ENCODE data around the gene SELENOK. TPM values are rescaled to one million over a fixed set of nuclear protein-coding genes. Genes with fewer than 3 reads are reported as not detected.

Gene SELENOK
- total RNA-seq, 6 experiments from 2014 or later: 23.0 to 34.7 (median 29.3) TPM

DNA sequence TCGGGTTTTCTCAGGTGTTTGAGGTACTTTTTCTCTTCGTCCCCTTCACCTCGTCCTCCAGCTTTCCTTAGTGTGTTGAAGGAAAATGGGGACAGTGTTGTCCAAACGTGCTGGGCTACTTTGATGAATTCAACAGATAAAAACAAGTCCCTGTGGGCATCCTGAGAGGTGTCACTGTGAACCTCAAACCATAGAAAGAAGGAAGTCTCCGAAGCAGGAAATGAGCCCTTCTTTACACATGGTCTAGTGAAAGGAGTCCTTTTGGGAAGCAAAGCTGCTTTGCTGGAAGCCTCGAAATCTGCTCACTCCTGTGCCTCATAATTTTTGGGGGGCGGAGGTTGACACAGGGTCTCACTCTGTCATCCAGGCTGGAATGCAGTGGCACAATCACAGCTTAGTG is 34.7 kb downstream of the SELENOK start:
- no peak for ATAC-seq
- TF ChIP-seq, protein P1, sequence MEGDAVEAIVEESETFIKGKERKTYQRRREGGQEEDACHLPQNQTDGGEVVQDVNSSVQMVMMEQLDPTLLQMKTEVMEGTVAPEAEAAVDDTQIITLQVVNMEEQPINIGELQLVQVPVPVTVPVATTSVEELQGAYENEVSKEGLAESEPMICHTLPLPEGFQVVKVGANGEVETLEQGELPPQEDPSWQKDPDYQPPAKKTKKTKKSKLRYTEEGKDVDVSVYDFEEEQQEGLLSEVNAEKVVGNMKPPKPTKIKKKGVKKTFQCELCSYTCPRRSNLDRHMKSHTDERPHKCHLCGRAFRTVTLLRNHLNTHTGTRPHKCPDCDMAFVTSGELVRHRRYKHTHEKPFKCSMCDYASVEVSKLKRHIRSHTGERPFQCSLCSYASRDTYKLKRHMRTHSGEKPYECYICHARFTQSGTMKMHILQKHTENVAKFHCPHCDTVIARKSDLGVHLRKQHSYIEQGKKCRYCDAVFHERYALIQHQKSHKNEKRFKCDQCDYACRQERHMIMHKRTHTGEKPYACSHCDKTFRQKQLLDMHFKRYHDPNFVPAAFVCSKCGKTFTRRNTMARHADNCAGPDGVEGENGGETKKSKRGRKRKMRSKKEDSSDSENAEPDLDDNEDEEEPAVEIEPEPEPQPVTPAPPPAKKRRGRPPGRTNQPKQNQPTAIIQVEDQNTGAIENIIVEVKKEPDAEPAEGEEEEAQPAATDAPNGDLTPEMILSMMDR (IDR thresholded peaks at IDR 0.05): no peak
- TF ChIP-seq POLR2A (IDR thresholded peaks at IDR 0.05): no peak

DNA sequence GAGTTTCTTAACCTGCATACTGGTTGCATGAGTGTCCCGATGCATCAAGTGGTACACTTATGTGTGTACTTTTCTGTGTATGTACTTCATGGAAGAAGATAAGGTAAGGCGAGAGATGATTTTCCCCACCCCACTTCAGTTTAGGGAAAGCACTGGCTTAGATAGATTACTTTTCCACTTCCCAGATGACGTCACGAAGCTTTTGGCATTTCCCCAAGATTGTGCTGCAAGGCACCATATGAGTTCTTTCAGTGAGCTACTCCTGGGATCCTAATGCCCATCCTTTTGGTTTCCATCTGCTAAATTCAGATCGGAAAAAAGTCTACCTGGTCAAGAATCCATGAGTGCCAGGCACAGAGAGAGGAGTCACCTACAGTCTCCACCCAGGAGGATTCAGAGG is 40.8 kb downstream of the SELENOK start:
- TF ChIP-seq, protein P1 (IDR thresholded peaks at IDR 0.05): no peak
- no peak for TF ChIP-seq POLR2A (IDR thresholded peaks at IDR 0.05)
- intact Hi-C loops (cut with DNase I): no loop called here
- no peak for ATAC-seq
- no peaks in the 10 kb centered on the region for H3K27me3 ChIP-seq
- no peak overlapping the region for H3K27ac ChIP-seq
- 47% methylated on average over 5 of the region's 5 CpGs for WGBS (ENCODE audit: insufficient coverage, low coverage, low lambda C conversion rate, missing lambda C conversion rate)
- H3K9me3 ChIP-seq: no peaks in the 10 kb centered on the region
- DNase-seq: peak in 1 of 3 donors; percentile 56
- no peak overlapping the region for H3K4me3 ChIP-seq
- H3K36me3 ChIP-seq: no peaks in the 10 kb centered on the region
- H3K4me1 ChIP-seq: peaks cover 0 to 7% (median 0%) of the 10 kb centered on the region in 4 donors

More for the DNA sequence above, 34.7 kb downstream of the SELENOK start:
- Histone ChIP-seq H3K27ac (no peak overlapping the region), H3K27me3 (no peaks in the 10 kb centered on the region), H3K36me3 (peaks cover 0 to 25% (median 5%) of the 10 kb centered on the region in 4 donors), H3K4me3 (no peak overlapping the region), H3K9me3 (no peaks in the 10 kb centered on the region), H3K4me1 (peaks cover 0 to 7% (median 3%) of the 10 kb centered on the region in 4 donors)
- intact Hi-C loops (cut with DNase I): no loop called here
- no peak for DNase-seq
- 74% methylated on average over 5 of the region's 7 CpGs for WGBS (ENCODE audit: insufficient coverage, low coverage, low lambda C conversion rate, missing lambda C conversion rate)

DNA sequence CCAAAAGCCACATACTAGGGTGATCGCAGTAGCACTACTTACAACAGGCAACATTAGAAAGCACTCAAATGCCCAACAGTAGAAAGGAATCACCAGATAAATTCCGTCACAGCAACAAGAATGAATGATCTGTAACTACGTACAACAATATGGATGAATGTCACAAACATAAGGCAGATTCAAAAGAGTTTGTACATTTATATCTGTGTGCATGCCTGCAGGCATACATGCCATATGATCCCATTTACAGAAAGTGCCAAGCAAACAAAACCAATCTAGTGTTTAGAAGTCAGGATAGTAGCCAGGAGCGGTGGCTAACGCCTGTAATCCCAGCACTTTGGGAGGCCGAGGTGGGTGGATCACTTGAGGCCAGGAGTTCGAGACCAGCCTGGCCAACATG is 41.7 kb downstream of the SELENOK start:
- H3K4me3 ChIP-seq: no peak overlapping the region
- H3K27ac ChIP-seq: no peak overlapping the region
- WGBS (ENCODE audit: insufficient coverage, low coverage, low lambda C conversion rate, missing lambda C conversion rate): 94% methylated on average over 2 of the region's 7 CpGs
- H3K36me3 ChIP-seq: no peaks in the 10 kb centered on the region
- TF ChIP-seq, protein P1 (IDR thresholded peaks at IDR 0.05): no peak
- no peak for TF ChIP-seq POLR2A (IDR thresholded peaks at IDR 0.05)
- no peaks in the 10 kb centered on the region for H3K27me3 ChIP-seq
- no peak for ATAC-seq
- H3K9me3 ChIP-seq: no peaks in the 10 kb centered on the region
- no peak for DNase-seq
- intact Hi-C loops (cut with DNase I): no loop called here
- peaks cover 0 to 7% (median 0%) of the 10 kb centered on the region in 4 donors for H3K4me1 ChIP-seq

DNA sequence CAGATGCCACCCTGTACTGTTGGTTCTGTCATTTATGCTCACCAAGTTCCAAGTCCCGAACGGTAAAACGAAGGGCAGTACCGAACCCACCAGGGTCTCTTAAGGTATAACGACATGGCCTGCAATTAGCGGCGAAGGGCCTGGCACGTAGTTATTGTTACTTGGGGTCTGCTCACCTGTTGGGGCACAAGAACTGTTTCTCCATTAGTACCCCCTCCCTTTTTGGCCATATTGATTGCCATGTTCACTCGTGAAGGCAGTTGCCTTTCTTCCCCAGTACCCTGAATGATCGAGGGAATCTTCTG is 44.9 kb downstream of the SELENOK start:
- Histone ChIP-seq H3K4me3 (peak overlapping the region; percentile 64 to 76 (median 74)), H3K36me3 (no peaks in the 10 kb centered on the region), H3K27me3 (no peaks in the 10 kb centered on the region), H3K4me1 (peaks cover 0 to 25% (median 10%) of the 10 kb centered on the region in 4 donors), H3K9me3 (no peaks in the 10 kb centered on the region), H3K27ac (peak overlapping the region; percentile 51 to 100 (median 61))
- DNase-seq (no peak), ATAC-seq (no peak)
- 10% methylated on average over 2 of the region's 10 CpGs for WGBS (ENCODE audit: insufficient coverage, low coverage, low lambda C conversion rate, missing lambda C conversion rate)
- TF ChIP-seq, protein P1 (IDR thresholded peaks at IDR 0.05): no peak
- no peak for TF ChIP-seq POLR2A (IDR thresholded peaks at IDR 0.05)
- intact Hi-C loops (cut with DNase I): no loop called here

Data from right lobe of liver (tissue), 6 donors.